ENCODE measurements around the gene WDFY3.

- TF ChIP-seq CTCF (IDR thresholded peaks at IDR 0.05) (no peak), POLR2A (IDR thresholded peaks at IDR 0.05) (no peak), POLR2AphosphoS5 (IDR thresholded peaks at IDR 0.05) (no peak)
Measured at GRCh38 chr4:84790769-84791565, 175.5 kb downstream of the WDFY3 start.

Measured in stomach (tissue), 4 donors.